ENCODE results near the gene CCDC106.

DNA sequence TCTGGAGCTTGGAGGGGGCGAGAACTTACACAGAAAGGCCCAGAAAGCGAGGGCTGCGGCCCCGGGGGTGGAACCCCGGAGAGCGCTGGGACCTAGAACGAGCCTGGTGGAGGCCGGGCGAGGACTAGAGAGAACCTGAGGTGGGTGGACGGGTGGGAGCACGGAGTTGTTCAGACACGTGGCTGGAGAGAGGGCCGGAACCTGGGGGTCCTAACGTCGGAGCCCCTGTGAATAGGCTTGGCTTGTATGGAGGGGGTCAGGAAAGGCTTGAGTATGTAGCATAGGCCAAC, 4.2 kb upstream of the CCDC106 start:
- no peak for TF ChIP-seq CTCF (IDR thresholded peaks at IDR 0.05)
- TF ChIP-seq POLR2A (IDR thresholded peaks at IDR 0.05): no peak
